AG20443 (cell line): ENCODE measurements around the gene SH2D4B.
"Not testable (repeated sequence)": the region's sequence is repeated elsewhere in the genome, so short reads cannot be mapped to it uniquely, and the experiment has no call there.

ENCODE experiments used
- DNase-seq: peaks from one replicate; pipeline ENCODE4 v3.0.0; 2012; ENCODE audit warnings: low spot score, mixed read lengths

The SH2D4B gene

GRCh38 chr10:80543319-80543672 is 5.6 kb downstream of the SH2D4B start:
- not testable (repeated sequence) for DNase-seq

DNA sequence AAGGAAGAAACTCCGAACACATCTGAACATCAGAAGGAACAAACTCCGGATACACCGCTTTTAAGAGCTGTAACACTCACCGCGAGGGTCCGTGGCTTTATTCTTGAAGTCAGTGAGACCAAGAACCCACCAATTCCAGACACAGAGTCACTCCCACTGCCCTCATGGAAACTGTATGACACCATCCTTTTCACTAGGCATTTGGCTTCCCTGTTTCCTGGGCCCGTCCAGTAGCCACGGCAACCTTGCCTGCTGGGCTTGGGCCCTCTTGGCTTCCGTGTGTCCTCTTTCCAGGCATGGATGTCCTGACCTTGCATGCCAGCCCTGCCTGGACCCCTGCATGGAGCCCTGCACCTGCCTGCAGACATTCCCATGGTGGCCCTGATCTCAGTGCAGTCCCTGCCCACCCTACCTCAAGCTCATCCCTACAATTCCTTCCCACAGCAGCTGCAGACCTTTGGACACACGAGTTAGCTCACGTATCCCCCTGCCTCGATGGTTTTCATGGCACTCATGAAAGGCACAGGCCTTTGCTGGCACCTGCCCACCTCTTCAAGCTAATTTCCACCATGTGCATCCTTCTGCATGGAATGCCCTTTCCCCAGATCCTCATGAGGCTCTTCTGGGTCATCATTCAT is 6.7 kb downstream of the SH2D4B start:
- DNase-seq: no peak

- peak; percentile 7 for DNase-seq
Observed at GRCh38 chr10:80545258-80545881, 7.7 kb downstream of the SH2D4B start.

GRCh38 chr10:80552151-80552646 is 14.5 kb downstream of the SH2D4B start:
- no peak for DNase-seq

DNA sequence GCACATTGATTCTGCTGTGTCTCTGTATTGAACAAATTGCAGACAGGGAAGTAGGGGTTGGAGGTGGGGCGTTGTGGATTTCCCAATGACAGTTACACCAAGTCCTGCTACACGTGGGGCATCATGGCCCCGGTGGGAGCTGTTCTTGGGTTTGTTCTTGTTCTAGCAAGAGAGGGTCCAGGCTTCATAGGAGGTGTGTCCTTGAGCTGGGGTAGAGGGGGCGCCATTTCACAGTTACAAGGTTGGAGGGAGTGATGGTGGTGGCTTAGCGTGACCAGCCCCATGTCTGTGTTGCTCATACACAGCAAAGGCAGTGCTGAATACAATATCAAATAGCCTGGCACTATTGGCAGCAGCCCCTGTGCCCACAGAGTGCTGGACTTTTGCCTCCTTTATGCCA is 15.7 kb downstream of the SH2D4B start:
- DNase-seq: no peak

DNA sequence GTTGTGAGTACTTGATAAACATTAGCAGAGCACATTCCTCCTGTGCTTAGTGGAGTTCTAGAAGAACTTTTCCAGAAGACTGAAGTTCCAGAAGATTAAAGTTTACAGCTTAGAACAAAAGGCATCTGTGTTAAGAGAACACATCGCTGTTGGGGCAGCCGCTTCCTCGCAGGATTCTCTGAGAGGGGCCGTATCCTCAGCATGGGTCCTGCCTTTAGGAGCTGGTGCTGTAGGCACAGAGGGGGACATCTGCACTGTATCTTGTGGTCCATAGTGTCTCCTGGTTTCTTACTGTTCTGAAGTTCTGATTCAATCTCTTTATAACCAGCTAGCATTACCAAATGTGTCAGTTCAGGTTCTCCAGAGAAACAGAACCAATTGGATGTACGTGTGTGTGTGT is 16.3 kb downstream of the SH2D4B start:
- no peak for DNase-seq

DNA sequence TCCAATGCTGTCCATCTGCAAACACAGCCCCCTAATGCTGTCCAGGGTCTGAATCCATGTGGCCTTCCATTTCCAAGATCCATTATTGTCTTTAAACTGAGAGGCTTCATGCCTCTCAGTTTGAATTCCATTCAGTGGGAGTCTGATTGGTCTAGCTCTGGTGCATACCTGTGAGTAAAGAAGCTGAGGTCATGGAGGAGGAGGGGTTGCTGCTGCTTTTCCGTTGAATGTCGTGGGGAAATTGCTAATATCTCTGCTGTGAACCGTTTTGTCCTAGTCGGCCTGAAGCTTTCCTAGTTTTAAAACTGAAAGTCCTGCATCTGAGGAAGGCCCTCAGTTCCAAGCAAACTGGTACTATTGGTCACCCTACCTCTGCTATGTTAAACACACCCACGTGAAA is 17.7 kb downstream of the SH2D4B start:
- no peak for DNase-seq

GRCh38 chr10:80561950-80562349 is 24.2 kb downstream of the SH2D4B start:
- DNase-seq: no peak

DNA sequence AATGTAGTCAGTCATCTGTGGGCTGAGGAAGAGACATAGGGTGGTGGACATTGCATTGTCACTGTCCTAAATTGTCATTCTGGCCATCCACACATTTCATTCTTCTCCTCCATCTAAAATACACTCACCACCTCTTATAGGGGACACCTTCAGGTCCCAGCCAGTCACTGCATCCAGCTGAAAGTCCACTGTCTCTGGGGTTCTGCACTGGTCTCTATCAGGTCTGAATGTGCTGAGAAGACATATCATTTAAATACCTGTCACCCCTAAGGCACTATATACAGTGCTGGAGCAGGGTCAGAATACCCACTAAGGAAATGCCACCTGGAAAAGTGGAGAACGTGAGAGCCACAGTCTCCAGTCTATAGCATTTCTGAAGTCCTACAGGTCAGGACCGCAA is 29.6 kb downstream of the SH2D4B start:
- DNase-seq: no peak

DNA sequence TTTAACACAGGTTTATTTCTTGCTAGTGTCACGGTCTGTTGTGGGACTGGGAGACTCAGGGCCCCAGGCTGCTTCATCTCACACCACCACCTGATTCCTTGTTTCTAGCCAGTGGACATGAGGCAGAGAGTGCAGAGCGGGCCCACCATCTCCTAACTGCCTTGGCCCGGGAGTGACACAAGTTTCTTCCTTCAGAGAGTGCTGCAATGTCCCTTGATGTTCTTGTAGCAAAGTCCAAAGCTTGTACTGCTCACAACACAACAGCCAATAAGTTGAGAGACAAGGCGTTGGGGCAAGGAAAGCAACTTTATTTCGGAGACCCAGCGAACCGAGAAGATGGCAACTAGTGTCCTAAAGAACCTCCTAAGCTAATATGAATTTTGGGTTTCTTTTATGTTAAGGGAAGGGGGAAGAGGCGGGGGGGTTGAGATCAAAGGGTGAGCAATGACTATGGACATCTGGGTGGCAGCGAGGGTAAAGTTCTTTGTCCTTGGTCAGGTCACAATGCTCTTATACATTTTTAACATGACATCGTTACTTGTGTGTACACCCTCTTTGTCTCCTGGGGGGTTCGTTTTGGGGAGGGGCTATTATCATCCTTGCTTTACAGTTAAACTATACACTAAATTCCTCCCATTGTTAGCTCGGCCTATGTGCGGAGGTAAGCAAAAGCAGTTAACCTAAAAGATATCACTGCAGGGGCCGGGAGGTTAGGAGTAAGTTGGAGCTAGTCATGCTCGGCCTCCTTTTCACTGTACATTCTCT is 31.6 kb downstream of the SH2D4B start:
- DNase-seq: no peak

GRCh38 chr10:80571352-80571751 is 33.6 kb downstream of the SH2D4B start:
- no peak for DNase-seq

GRCh38 chr10:80579181-80579763 is 41.6 kb downstream of the SH2D4B start:
- DNase-seq: no peak

DNA sequence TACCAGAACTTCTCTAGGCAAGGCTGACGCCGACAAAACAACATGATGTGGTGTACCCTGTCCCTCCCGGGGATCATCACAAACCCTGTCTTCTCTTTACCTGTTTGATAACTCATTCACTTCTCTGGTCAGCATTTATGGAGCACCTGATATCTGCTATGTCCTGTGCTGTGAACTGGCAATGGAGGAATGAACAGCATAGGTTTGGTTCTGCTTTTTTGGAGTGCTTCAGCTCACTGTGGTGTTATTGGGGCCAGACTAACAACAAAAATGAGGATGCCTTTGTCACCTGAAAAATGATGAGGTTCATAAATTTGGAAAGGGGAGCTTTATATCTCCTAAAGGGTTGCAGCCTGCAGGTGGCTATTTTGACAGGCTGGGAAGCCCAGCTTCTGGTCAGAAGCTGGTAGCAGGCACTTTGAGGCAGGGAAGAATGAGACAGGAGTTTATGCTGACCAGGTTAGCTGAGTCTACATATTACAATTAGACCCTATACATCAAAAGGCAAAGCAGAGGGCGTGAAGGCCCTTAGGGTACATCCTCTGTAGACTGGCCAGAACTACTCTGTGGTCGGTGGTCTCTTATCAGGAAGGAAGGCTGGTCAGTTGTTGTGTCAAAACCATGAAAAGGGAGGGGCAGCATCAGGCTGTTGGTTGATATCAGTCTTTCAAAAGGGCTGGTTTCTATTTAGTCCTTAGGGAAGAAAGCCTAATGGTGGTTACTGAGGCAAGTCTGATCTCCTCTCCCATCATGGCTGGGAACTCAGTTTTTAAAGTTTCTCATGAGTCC is 42.3 kb downstream of the SH2D4B start:
- DNase-seq: no peak

GRCh38 chr10:80580638-80581468 is 43.2 kb downstream of the SH2D4B start:
- no peak for DNase-seq

DNA sequence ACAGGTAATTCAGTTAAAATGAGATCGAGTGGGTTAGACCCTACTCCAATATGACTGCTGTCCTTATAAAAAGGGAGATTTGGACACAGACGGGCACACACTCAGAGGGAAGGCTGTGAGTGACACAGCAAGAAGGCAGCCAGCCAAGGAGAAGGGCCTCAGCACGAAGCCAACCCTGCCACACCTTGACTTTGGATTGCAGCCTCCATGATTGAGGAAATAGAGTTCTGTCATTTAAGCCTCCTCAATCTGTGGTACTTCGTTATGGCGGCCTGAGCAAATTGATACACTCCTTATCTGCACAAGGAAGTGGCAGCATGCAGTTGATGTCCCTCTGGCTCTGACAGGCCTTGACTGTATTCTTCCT is 43.8 kb downstream of the SH2D4B start:
- no peak for DNase-seq

DNA sequence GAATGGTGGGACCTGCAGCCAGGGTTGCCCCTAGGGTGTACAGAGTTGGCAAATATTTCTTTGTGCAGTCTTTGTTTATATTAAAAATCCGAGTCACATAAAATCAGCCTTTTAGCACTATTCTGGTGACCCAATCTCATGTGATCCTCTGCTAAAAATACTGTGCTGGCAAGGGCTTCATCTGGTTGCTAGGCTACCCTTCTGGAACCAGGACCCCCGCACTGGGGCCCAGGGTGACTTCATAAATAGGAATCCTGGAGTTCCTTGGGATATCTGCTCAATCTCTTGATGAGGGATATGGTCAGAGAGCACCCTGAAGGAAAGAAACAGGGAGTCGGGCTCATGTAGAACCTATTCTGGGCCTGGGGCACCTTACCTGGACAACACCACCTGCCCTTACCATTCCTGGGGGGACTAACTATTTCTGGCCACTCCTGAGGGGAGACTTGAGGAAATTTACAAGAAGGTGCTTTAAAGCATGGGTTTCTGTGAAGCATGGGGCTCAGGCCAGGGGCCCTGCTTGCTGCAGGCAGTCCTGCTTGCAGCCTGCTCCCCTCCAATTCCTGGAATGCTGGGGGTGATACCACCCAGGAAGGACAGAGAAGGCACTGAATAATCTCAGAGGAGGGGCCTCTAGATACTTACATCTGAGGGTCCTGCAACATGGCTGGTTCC is 44.7 kb downstream of the SH2D4B start:
- no peak for DNase-seq

DNA sequence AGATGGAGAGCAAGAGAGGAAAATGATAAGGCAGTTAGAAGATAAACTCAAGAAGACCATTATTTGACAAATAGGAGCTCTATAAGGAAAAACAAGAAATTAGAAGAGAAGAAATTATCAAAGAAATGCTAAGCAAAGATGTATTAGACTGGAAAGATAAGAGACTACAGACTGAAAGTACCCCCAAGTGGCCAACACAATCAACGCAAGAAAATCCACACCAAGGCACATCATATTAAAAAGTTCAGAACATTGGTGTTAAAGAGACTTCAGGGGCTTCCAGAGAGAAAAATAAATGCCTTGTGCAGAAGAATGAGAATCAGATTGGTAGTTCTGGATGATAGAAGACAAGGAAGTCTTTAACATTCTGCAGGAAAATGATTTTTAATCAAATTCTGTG is 46.0 kb downstream of the SH2D4B start:
- DNase-seq: no peak

DNA sequence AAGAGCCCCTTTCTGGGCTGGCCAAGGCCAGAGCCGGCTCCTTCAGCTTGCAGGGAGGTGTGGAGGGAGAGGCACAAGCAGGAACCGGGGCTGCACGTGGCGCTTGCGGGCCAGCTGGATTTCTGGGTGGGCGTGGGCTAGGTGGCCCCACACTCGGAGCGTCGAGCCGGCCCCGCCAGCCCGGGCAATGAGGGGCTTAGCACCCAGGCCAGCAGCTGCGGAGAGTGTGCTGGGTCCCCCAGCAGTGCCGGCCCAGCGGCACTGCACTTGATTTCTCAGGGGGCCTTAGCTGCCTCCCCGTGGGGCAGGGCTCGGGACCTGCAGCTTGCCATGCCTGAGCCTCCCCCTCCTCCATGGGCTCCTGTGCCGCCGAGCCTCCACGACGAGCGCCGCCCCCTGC is 48.1 kb downstream of the SH2D4B start:
- DNase-seq: no peak

- DNase-seq: no peak
Observed at GRCh38 chr10:80588546-80588945, 50.8 kb downstream of the SH2D4B start.

DNA sequence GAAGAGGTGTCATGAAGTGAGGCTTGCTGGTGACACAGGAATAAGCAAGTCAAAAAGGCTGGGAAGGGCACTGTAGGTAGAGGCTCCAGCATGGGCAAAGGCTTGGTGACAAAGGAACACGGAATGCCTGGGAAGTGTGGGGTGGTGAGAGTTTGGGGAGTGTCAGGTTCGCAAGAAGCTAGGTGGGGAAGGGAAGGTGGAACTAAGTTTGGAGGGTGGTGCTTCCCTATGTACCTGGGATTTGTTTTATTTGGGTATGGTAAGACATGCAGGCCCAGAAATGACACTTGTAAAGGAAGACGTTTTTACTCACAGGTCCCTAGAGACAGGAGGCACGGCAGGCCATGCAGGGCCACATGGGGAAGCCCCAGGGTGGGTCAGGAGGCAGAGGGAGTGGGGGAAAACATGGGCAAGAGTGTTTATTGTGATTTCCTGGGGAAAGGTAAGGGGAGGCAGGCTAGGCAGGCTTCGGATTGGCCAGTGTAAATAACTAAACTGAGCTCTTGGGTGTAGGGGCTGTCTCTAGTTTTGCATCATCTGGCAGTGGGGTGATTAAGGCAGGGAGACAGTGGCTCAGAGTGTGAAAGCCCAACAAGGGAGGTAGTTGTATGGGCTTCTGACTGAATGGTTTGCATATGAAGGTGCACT is 52.1 kb downstream of the SH2D4B start:
- no peak for DNase-seq
